ENCODE measurements around the gene COX4I2.

GRCh38 chr20:31689141-31689540, 51.4 kb downstream of the COX4I2 start:
- TF ChIP-seq CTCF (IDR thresholded peaks at IDR 0.05) (no peak), EZH2 (IDR thresholded peaks at IDR 0.05; ENCODE audit: borderline replicate concordance, insufficient read depth, low read depth, low read length, poor library complexity, severe bottlenecking) (no peak)
